Gastroesophageal sphincter (tissue), 3 donors: ENCODE measurements around the gene RASSF6.

Experiments
- POLR2A ChIP-seq, 2 donors: fragments of 450-650 bp; IDR thresholded peaks; one replicate each; pipeline ENCODE4 v1.6.1; 2017; ENCODE audit warnings: antibody characterized with exemption in 2 of 2, mild to moderate bottlenecking in 2 of 2, moderate library complexity in 1 of 2
- TF ChIP-seq, protein P1 (sequence below), 4 experiments: fragments of 200-600 bp in 2 of 4; fragments of 450-650 bp in 2 of 4; sonication (generic) in 1 of 4; IDR thresholded peaks; one replicate each; pipeline ENCODE4 v1.5.1; 2017 to 2019; ENCODE audit warnings: antibody characterized with exemption in 4 of 4, mild to moderate bottlenecking in 2 of 4, moderate library complexity in 2 of 4

GRCh38 chr4:73621357-73621756 lies 1.1 kb upstream of the RASSF6 start:
- TF ChIP-seq, protein P1, sequence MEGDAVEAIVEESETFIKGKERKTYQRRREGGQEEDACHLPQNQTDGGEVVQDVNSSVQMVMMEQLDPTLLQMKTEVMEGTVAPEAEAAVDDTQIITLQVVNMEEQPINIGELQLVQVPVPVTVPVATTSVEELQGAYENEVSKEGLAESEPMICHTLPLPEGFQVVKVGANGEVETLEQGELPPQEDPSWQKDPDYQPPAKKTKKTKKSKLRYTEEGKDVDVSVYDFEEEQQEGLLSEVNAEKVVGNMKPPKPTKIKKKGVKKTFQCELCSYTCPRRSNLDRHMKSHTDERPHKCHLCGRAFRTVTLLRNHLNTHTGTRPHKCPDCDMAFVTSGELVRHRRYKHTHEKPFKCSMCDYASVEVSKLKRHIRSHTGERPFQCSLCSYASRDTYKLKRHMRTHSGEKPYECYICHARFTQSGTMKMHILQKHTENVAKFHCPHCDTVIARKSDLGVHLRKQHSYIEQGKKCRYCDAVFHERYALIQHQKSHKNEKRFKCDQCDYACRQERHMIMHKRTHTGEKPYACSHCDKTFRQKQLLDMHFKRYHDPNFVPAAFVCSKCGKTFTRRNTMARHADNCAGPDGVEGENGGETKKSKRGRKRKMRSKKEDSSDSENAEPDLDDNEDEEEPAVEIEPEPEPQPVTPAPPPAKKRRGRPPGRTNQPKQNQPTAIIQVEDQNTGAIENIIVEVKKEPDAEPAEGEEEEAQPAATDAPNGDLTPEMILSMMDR (IDR thresholded peaks at IDR 0.05) = no peak
- no peak for TF ChIP-seq POLR2A (IDR thresholded peaks at IDR 0.05)
